Calu3 (cell line): ENCODE data around the gene TBC1D10B. TPM values are rescaled to one million over a fixed set of nuclear protein-coding genes. Genes with fewer than 3 reads are reported as not detected.
"Not testable (repeated sequence)": the region's sequence is repeated elsewhere in the genome, so short reads cannot be mapped to it uniquely, and the experiment has no call there.

Experiments used
- BruUV-seq: library from RNA; stranded (reverse); fragments of 400-500 nt; replicated peaks from 2 replicates; lab custom pipeline; 2021; lab: Mats Ljungman, UMichigan
- CTCF ChIA-PET: fragments of 300-600 bp; sonication (Branson Sonifier 250); formaldehyde crosslinking; loops from one replicate; lab custom pipeline; 2022; ENCODE audit warnings: antibody characterized with exemption; lab: Charles Lee
- DNase-seq: peaks from one replicate; pipeline ENCODE4 v3.0.0; 2022
- H3K27ac Mint-ChIP-seq: one replicate; pipeline ENCODE4 v1.8.0; 2022; ENCODE audit warnings: mixed read lengths; ENCODE audit not compliant: unreplicated experiment
- H3K27me3 Mint-ChIP-seq: one replicate; pipeline ENCODE4 v1.8.0; 2022; ENCODE audit warnings: mixed read lengths; ENCODE audit not compliant: unreplicated experiment
- H3K36me3 Mint-ChIP-seq: one replicate; pipeline ENCODE4 v1.8.0; 2022; ENCODE audit warnings: mild to moderate bottlenecking, moderate library complexity, mixed read lengths; ENCODE audit not compliant: insufficient read depth, unreplicated experiment
- H3K4me1 Mint-ChIP-seq: one replicate; pipeline ENCODE4 v1.8.0; 2022; ENCODE audit warnings: mild to moderate bottlenecking, low read depth, mixed read lengths; ENCODE audit not compliant: unreplicated experiment
- H3K4me3 Mint-ChIP-seq: one replicate; pipeline ENCODE4 v1.8.0; 2022; ENCODE audit warnings: mild to moderate bottlenecking, low read depth, moderate library complexity, mixed read lengths; ENCODE audit not compliant: unreplicated experiment
- H3K9me3 Mint-ChIP-seq: one replicate; pipeline ENCODE4 v1.8.0; 2022; ENCODE audit warnings: low read depth, mixed read lengths; ENCODE audit not compliant: unreplicated experiment
- CTCF ChIP-seq: fragments of 200-600 bp; IDR thresholded peaks from one replicate; pipeline ENCODE4 v1.8.0; 2022; ENCODE audit warnings: antibody characterized with exemption; ENCODE audit not compliant: unreplicated experiment
- intact Hi-C: fragments of 100-400 bp; cut with micrococcal nuclease; formaldehyde crosslinking; loops from one replicate; pipeline ENCODE4 v1.10.0; 2022; ENCODE audit not compliant: unreplicated experiment
- total RNA-seq: library from RNA; stranded (reverse); gene quantifications from 2 replicates; pipeline ENCODE4 v1.2.3, GENCODE V29; 2022

Gene TBC1D10B
- total RNA-seq, 1 experiment from 2014 or later: 66.4 TPM

- intact Hi-C loops: no loop called here
- Mint-ChIP-seq H3K9me3 (no peaks in the 10 kb centered on the region), H3K4me3 (peak overlapping the region; percentile 94), H3K36me3 (peaks cover 27% of the 10 kb centered on the region), H3K27ac (peak overlapping the region; percentile 46), H3K27me3 (no peaks in the 10 kb centered on the region), H3K4me1 (peaks cover 10% of the 10 kb centered on the region)
- DNase-seq: peak; percentile 42
- BruUV-seq: TSS peak; percentile 62
- CTCF ChIA-PET: interaction anchor here (1.3 to 2.0 kb wide), 2 partner anchors 200 to 244 kb away, joined by 6 to 7 read pairs; partner anchors contain the start of gene TBX6
- no peak for TF ChIP-seq CTCF
These were observed 34.5 kb downstream of the TBC1D10B start for GRCh38 chr16:30335598-30336474.

- BruUV-seq, H3K27me3 Mint-ChIP-seq, intact Hi-C loops, H3K9me3 Mint-ChIP-seq: not testable (repeated sequence)
- peak overlapping the region; percentile 76 for H3K27ac Mint-ChIP-seq
- peak; percentile 93 for DNase-seq
- H3K4me3 Mint-ChIP-seq: peak overlapping the region; percentile 94
- H3K36me3 Mint-ChIP-seq: peaks cover 27% of the 10 kb centered on the region
- peaks cover 10% of the 10 kb centered on the region for H3K4me1 Mint-ChIP-seq
- CTCF ChIA-PET: interaction anchor here (0.6 to 2.0 kb wide), 4 partner anchors 24 to 243 kb away, joined by 3 to 7 read pairs (median 4); partner anchors contain the start of gene TBX6
These were observed 35.2 kb downstream of the TBC1D10B start for GRCh38 chr16:30335028-30335597.

- H3K36me3 Mint-ChIP-seq: peaks cover 27% of the 10 kb centered on the region
- CTCF ChIA-PET: interaction anchor here (0.6 to 2.0 kb wide), 4 partner anchors 25 to 242 kb away, joined by 3 to 7 read pairs (median 4); partner anchors contain the start of gene TBX6
- peak; percentile 92 for DNase-seq
- BruUV-seq, H3K27me3 Mint-ChIP-seq, H3K9me3 Mint-ChIP-seq, intact Hi-C loops: not testable (repeated sequence)
- peak overlapping the region; percentile 76 for H3K27ac Mint-ChIP-seq
- peaks cover 10% of the 10 kb centered on the region for H3K4me1 Mint-ChIP-seq
- H3K4me3 Mint-ChIP-seq: peak overlapping the region; percentile 94
These were observed 35.8 kb downstream of the TBC1D10B start for GRCh38 chr16:30334473-30334989.

GRCh38 chr16:30324220-30324619 is 46.1 kb downstream of the TBC1D10B start:
- intact Hi-C loops, BruUV-seq, DNase-seq, H3K4me1 Mint-ChIP-seq, H3K27ac Mint-ChIP-seq, H3K4me3 Mint-ChIP-seq, H3K27me3 Mint-ChIP-seq, H3K36me3 Mint-ChIP-seq, CTCF ChIA-PET, H3K9me3 Mint-ChIP-seq: not testable (repeated sequence)

GRCh38 chr16:30318647-30319046 is 51.6 kb downstream of the TBC1D10B start:
- CTCF ChIA-PET: interaction anchor here (0.6 kb wide), 1 partner anchor 46 kb away, joined by 3 read pairs; no protein-coding TSS in a partner anchor
- H3K9me3 Mint-ChIP-seq, intact Hi-C loops, H3K27ac Mint-ChIP-seq, BruUV-seq, H3K36me3 Mint-ChIP-seq, H3K4me3 Mint-ChIP-seq, H3K4me1 Mint-ChIP-seq, DNase-seq, H3K27me3 Mint-ChIP-seq: not testable (repeated sequence)

GRCh38 chr16:30310937-30311336 is 59.4 kb downstream of the TBC1D10B start:
- H3K9me3 Mint-ChIP-seq, H3K4me1 Mint-ChIP-seq, intact Hi-C loops, H3K36me3 Mint-ChIP-seq, H3K4me3 Mint-ChIP-seq, H3K27me3 Mint-ChIP-seq, CTCF ChIA-PET, DNase-seq, H3K27ac Mint-ChIP-seq, BruUV-seq: not testable (repeated sequence)

- H3K4me3 Mint-ChIP-seq, H3K27ac Mint-ChIP-seq, H3K36me3 Mint-ChIP-seq, intact Hi-C loops, H3K4me1 Mint-ChIP-seq, BruUV-seq, DNase-seq, CTCF ChIA-PET, H3K9me3 Mint-ChIP-seq, H3K27me3 Mint-ChIP-seq: not testable (repeated sequence)
These were observed 61.0 kb downstream of the TBC1D10B start for GRCh38 chr16:30309255-30309654.
